HG02938 (cell line): ENCODE measurements around the gene NELL2.
"Not testable (repeated sequence)": the region's sequence is repeated elsewhere in the genome, so short reads cannot be mapped to it uniquely, and the experiment has no call there.

Source experiments
- ATAC-seq: cut with Tn5 transposase; IDR thresholded peaks from one replicate; pipeline ENCODE4 v1.9.1; 2021; ENCODE audit warnings: mild to moderate bottlenecking, moderate library complexity; ENCODE audit not compliant: unreplicated experiment

The NELL2 gene

DNA sequence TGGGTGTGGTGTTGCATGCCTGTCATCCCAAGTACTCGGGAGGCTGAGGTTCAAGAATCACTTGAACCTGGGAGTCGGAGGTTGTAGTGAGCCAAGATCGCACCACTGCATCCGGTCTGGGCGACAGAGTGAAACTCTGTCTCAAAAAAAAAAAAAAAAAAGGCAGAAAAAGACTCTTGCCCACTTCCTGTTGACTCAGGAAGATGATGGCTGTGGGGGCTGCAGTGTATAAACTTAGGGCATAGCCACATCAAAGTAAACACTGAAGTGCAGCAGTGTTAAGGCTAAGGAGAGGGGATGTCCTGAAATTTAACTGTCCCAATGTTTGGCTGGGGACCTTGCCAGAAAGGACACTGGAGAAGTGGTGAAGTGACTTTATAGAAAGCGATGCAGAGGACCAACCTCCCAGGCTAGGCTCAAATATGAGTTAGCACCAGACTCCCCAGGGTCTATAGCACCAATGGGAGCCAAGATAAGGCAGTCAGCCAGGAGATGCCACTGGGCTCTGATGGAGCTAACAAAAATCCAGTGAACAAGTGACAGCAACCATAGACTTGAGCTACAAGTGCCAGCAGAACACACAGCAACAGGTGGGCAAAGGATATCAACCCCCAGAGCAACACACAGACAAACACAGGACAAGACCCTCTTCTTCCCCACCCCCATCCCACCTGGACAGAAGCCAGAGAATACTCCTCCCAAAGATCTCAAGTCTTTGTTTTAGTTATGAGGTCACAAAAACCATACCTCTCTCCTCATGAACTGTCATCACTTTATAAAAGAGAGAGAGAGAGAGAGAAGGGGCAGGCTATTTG is 28.0 kb downstream of the NELL2 start:
- ATAC-seq: peak; percentile 76

DNA sequence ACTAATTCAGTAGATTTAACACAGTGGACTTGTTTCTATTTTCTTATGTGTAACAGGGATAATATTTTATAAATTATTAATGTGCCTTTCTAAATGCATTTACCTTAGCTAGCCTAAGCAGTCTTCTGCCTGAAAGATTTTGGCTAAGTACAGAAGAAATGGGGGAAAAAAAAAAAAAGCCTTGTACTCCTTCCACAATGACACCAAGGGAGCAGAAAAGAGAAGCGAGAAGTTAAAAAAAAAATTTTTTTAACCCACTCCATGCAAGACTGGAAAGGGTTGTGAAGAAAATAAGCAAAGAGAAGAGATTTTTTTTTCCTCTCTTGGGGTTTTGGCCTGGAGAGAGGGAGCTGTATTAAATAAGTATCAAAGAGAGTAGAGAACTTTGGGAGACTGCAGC is 28.7 kb downstream of the NELL2 start:
- peak; percentile 4 for ATAC-seq

DNA sequence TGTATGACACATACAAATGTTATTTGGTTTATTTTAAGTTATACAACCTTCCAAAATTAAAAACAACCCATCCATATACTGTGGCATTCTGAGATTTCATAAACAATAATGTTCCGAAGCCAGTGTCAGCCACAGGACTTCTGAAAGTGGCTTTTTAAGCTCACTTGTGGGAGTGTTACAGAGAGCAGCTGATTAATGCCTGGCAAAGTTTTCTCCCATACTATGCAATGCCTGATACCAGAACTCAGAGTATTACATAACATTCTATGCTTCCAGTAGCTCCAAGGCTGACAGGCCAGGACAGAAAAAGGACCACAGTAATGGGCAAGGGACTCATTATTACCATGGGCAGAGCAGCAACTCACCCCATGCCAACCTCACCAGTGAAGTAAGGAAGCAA is 29.3 kb downstream of the NELL2 start:
- ATAC-seq: no peak

DNA sequence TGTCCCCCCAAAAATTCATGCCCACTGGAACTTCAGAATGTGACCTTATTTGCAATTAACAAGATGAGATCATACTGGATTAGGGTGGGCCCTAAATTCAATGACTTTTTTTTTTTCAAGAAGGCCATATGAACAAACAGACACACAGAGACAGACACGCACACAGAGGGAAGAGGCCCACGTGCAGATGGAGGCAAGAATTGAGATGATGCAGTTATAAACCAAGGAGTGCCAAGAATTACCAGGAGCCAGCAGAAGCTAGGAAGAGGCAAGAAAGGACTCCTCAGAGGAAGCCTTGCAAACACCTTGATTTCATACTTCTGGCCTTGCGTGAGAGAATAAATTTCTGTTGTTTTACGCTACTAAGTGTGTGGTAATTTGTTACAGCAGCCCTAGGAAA is 33.4 kb downstream of the NELL2 start:
- no peak for ATAC-seq

DNA sequence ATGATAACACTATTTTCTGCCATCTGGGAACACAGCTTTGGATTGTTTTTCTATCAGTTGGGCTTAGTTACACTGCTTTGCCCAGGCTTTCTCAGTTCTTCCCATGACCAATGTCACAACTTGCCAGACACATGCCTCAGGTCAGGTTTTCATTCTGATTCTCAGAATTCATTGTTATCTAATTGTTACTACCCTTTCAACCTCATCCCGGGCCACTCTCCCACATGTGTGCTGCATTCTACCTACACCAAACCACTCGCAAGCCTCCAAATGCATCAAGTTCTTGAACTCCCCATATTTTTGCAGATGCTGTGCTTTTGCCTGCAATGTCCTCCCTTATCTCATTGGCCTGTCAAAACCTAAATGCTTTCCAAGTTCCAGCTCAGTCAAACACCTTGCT is 36.3 kb downstream of the NELL2 start:
- no peak for ATAC-seq

DNA sequence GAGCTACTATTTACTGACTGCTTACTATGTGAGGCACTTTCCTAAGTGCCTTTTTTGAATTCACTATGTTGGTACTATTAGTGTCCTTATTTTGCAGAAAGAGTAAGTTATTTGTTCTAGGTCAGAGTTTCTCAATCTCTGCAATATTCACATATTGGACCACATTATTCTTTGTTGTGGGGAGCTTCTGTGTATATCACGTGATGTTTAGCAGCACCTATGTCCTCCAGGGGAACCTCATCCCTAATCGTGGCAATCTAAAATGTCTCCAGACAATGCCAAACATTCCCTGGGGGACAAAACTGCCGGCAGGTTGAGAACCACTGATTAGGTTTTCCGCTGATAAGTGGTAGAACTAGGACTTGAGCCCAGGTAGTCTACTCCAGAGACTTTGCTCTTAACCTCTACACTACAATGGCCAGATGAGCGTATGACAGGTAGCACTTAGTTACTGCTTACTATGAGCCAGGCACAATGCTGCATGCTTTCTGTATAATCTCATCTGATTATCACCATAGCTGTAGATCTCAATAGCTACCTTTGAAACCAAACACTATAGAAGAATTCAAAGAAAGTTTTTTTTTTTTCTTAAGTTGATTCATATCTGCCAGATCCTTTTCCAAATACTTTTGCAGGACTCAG is 38.9 kb downstream of the NELL2 start:
- no peak for ATAC-seq

DNA sequence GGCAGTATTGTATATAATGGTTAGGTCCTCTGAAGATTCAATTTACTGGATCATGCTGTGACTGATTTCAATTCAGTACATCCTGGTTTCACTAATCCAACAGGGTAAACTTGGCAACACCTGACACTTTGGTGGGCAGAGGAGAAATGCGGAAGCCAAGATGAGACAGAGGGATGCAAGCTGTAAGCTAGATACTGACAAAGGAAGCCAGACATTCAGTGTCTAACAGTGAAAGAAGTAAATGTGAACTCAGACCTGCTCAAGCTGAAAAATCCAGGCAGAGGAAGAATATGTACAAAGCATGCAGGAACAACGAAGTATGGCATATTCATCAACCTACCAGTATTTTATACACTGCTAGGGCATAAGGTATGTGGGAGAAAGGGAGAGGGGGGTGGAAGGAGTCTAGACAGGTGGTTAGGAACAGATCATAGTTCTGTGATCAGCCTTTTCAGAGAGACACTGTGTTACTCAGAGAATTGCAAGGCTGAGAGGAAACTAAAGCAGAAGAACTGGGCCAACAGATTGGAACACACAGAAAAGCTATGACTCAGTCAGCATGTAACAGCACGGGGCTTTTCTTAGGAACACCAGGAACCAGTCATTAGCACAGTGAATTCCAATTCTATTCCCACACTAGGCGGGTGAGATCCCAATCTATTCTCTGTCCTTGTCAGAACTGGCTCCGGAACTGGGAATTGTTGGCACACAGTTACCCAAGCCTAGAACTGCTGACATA is 40.3 kb downstream of the NELL2 start:
- no peak for ATAC-seq

DNA sequence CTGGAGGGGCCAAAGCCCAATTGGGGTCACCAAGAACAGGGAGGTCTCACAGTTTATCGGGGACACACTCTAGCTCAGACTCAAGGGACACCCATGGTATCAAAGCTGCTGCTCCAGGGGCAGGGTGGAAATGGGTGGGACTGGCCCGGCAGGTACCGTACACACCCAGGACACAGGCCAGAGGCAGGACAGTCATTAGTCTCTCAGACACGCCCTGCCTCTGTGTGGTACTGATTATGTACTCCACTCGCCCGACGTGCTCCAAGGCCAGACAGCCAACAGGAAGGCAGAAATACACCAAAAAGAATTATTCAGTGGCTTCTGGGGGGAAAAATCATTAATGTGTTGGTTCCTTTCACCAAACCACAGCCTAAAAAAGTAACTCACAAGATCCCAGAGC is 41.1 kb downstream of the NELL2 start:
- not testable (repeated sequence) for ATAC-seq

DNA sequence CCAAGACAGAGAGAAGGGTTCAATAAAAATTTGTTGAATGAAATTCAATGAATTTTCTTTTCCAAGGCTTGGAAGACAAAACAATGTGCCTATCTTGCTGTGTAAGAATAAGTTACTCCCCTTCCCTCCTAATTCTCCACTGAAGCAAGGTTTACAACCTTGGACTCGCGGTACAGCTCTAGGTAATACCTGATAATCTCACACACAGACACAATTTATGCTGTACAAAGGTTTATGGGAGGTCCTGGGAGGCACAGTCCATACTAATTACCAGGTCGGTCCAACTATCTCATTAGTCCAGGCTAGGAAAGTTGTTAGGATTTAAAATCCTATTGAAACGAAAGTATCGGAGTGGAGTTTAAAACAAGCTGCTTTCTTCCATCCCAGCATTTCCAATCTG is 42.6 kb downstream of the NELL2 start:
- no peak for ATAC-seq

DNA sequence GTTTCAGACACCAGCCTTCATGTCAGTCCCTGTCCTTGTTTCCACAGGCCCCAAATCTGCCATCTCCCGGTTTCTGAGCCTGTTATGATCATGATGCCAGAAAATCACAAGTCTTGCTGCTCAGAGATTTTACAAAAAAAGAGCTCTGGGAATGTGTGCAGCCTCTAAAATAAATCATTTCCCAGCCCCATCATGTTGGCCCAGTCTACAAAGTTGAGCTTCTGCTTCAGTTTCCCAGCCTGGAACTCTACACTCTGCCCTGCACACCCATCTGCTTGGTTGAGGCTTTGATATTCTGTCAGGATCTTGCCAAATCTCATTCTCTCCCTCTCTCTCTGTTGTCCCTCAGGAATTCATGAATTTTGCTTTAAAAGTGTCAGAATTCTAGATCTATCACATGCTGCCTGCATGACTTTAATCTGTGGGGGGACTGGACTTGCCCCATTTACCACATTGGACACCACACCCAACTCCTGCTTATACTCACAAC is 45.5 kb downstream of the NELL2 start:
- ATAC-seq: no peak

DNA sequence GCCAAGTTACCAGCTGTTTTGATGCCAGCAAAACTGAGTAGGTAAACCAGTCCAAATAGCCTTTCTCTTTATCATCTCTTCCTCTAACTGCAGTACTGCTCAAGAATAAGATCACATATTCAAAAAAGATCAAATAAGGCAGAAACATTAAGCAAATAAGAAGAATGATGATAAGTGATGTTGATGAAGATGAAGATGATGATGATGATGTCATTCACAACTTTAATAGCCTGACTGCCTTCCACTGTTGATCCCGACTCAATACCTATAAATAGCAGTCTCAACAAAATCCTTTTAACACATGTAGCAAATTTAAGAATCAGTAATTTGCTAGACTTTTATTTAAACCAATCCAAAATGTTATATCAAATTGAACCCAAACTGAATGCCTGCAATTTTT is 47.1 kb downstream of the NELL2 start:
- no peak for ATAC-seq

DNA sequence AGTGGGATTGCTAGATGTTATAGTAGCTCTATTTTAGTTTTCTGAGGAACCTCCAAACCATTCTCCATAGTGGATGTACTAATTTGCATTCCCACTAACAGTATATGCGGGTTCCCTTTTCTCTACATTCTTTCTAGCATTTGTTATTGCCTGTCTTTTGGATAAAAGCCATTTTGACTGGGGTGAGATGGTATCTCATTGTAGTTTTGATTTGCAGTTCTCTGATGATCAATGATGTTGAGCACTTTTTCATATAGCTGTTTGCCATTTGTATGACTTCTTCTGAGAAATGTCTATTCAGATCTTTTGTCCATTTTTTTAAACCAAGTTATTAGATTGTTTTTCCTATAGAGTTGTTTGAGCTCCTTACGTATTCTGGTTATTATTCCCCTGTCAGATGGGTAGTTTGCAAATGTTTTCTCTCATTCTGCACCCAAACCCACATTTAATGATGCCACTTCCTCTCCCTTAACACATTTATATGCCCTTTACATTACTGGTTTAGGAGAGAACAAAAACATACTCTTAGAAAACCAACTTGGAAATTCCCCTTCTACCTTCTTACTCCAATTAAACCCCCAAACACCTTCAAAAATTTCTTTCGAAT is 48.2 kb downstream of the NELL2 start:
- ATAC-seq: no peak

DNA sequence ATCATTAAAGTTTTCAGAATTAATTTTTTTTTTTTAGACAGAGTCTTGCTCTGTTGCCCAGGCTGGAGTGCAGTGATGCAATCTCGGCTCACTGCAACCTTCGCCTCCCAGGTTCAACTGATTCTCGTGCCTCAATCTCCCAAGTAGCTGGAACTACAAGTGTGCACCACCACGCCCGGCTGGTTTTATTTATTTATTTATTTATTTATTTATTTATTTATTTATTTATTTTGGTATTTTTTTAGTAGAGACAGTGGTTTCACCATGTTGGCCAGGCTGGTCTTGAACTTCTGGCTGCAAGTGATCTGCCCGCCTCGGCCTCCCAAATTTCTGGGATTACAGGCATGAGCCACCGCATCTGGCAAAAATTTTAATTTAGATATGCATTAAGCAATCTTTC is 54.4 kb downstream of the NELL2 start:
- not testable (repeated sequence) for ATAC-seq

DNA sequence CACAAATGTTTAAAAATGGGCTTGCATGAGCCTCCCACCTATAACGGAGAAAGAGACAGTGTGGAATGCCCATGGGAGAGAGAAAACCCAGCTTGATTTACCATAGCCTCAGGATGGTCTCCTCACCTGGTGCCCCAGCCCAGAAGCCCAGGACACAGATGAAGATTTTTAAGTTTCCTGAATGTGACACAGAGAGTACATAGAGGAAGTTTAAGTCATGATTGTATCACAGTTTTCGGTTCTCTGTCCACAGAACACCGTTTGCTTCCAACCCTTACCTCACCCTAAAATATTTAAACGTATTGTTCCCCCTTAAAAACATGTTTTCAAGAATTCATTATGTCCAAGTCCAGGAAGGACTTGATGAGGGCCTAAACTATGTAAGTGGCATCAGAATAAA is 56.2 kb downstream of the NELL2 start:
- ATAC-seq: no peak

DNA sequence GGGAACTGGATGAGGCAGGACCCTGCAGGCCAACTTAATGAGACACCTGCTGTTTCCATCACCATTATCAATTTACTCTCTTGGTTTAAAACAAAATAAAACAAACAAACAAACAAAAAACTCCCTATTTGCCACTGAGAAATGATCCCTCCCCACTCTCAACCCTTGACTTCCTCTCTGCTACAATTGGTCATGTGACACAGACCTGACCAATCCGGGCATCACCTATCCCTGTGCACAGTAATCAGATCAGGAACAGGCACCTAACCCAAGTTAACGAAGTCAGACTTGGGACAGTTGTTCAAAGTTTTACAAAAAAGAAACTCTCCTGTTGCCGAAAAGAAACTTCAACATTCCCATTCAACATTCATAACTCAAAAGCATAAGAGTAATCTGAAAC is 58.4 kb downstream of the NELL2 start:
- no peak for ATAC-seq

DNA sequence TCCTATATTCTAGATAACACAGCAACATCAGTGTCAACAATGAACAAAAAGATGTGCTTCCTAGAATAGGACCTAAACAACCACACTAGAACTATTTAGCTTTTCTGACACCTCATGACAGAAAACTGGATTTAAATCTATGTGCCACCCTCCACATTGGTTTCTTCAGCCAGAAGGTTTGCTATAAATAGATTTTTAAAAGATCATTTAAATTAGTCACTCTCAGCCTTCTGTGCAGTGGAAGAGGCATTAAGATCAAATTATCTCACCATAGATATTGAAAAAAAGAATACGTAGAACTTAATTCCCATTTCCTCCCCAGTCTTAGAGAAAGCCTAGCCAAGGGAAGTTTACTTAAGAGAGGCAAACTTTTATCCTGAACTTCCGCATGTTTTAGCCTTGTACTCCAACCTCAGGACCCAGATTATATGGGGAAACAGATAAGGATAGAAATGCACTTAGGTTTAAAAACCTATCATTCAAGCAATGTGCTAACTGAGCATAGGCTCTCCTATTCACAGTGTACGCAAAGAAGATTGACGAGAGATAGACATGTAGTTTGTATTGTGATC is 59.6 kb downstream of the NELL2 start:
- ATAC-seq: no peak

DNA sequence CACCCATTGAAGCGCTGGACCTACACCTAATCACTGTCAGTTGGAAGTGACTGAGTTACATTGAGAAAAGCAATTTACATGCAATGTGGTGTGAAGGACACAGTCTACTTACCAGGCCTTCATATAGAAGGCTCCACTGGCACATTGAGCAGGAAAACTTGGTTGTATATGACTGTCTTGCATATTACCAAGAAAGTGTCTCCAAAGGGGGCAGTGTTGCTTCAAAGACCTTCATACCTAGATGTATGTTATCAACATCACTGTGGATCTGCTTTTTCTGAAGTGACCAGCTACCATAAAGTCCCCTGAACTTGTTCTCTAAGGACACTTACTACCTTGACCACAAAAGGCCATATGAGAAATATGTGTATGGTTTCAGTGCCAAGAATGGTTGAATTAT is 64.1 kb downstream of the NELL2 start:
- ATAC-seq: no peak

DNA sequence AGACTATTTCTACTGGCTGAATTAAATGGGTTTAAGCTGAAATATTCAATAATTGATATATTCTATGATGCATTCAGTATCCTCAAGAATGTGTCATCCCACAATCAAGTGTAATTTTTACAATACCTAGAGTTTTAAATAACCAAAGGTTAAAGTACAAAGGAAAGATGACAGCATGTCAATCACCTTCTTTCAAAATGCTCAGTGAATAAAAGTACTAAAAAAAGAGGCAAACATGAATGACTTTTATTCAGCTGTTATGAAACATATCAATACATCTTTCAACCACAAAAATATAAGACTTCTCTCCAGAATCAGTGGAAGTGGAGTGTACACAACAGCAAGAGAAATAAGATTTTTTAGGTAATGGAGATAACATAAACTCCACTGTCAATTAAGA is 72.0 kb downstream of the NELL2 start:
- no peak for ATAC-seq

DNA sequence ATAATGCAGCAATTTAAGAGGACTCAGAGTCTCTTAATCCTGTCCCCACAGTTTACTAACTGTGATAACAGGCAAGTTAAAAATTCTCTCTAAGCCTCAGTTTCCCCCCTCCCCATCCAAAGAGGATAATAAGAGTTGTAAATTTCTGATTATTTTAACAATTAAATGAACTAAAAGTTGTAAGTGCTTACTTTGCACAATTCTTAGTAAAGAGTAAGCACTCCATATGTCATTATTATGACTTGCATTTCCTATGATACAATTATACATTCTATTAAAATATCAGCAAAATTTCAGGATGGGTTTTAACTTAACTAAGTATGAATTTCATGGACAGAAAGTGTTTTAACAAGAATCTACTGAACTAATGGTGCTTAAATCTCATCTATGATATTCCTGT is 80.1 kb downstream of the NELL2 start:
- no peak for ATAC-seq

DNA sequence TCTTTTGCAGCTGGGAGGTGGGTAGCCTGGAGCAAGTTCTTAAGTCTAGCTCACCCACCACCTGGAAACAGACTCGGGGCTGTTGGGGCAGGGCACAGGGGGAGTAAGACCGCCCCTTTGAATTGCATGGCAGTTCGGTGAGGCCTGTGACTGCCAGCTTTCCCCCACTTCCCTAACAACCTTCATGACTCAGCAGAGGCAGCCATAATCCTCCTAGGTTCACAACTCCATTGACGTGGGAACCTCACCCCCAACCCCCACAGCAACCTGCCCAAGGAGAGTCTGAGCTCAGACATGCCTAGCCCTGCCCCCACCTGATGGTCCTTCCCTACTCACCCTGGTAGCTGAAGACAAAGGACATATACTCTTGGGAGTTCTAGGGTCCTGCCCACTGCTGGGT is 87.4 kb downstream of the NELL2 start:
- no peak for ATAC-seq

DNA sequence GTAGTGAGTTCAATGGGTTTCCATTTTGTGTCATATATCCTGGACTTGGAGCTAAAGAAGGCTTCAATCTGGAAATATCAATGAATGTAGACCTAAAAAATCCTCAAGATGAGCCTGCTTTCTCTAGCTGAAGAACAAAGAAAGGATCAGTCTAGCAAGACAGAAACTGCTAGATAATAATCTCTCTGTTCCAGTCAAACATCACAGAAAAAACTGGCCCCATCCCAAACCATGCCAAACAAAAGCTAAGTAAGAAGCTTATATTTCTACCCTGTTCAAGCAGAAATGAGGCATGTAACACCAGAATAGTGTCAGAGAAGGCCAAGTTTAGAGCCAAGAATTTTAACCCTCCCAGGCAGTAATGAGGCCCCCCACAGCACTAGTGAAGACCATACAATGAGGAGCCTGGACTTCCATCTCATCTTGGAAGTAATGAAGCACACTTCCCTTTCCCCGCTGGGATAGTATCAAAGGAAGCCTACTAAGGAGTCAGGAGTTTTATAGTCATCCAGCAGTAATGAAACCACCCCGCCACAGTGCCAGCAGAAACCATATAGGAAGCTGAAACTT is 95.8 kb downstream of the NELL2 start:
- no peak for ATAC-seq
